A673 (cell line): ENCODE data around the gene PRR5L. TPM values are rescaled to one million over a fixed set of nuclear protein-coding genes. Genes with fewer than 3 reads are reported as not detected.

Experiments
- BruUV-seq: library from RNA; stranded (reverse); fragments of 400-500 nt; replicated peaks from 2 replicates; lab custom pipeline; 2021; lab: Mats Ljungman, UMichigan
- CTCF ChIA-PET: fragments of 300-600 bp; sonication (Branson Sonifier 250); formaldehyde crosslinking; loops from one replicate; lab custom pipeline; 2022; ENCODE audit warnings: antibody characterized with exemption; lab: Charles Lee
- POLR2A ChIA-PET: fragments of 300-600 bp; sonication (Branson Sonifier 250); formaldehyde crosslinking; loops from one replicate; lab custom pipeline; 2022; ENCODE audit warnings: antibody characterized with exemption; ENCODE audit not compliant: low non-redundant PET; lab: Charles Lee
- DNase-seq: peaks from one replicate; pipeline ENCODE4 v3.0.0-alpha.2; 2015; ENCODE audit warnings: low spot score
- H3K27ac ChIP-seq: fragments of 200-600 bp; sonication (generic); 2 replicates; pipeline ENCODE4 v1.5.1; 2016; ENCODE audit warnings: mixed run types, low read depth, mild to moderate bottlenecking, mixed read lengths, antibody characterized with exemption, low read length; ENCODE audit not compliant: poor library complexity, severe bottlenecking
- H3K27me3 ChIP-seq: fragments of 200-600 bp; sonication (generic); replicated peaks from 2 replicates; pipeline ENCODE4 v1.6.1; 2017; ENCODE audit warnings: mixed run types, low read depth, mild to moderate bottlenecking, mixed read lengths, antibody characterized with exemption, low read length; ENCODE audit not compliant: insufficient read depth, poor library complexity
- H3K36me3 ChIP-seq: fragments of 200-600 bp; sonication (generic); 2 replicates; pipeline ENCODE4 v1.6.1; 2016; ENCODE audit warnings: mixed run types, mild to moderate bottlenecking, mixed read lengths, antibody characterized with exemption, low read length; ENCODE audit not compliant: insufficient read depth, poor library complexity, severe bottlenecking
- H3K4me1 ChIP-seq: fragments of 200-600 bp; sonication (generic); 2 replicates; pipeline ENCODE4 v1.6.1; 2017; ENCODE audit warnings: mixed run types, mild to moderate bottlenecking, mixed read lengths, antibody characterized with exemption, low read length; ENCODE audit not compliant: insufficient read depth, poor library complexity, severe bottlenecking
- H3K4me3 ChIP-seq: fragments of 200-600 bp; sonication (generic); 2 replicates; pipeline ENCODE4 v1.5.1; 2016; ENCODE audit warnings: low read depth, mixed run types, mild to moderate bottlenecking, mixed read lengths, low read length; ENCODE audit not compliant: poor library complexity, severe bottlenecking
- H3K9me3 ChIP-seq: fragments of 200-600 bp; sonication (generic); 2 replicates; pipeline ENCODE4 v1.6.1; 2016; ENCODE audit warnings: mixed run types, low read depth, mild to moderate bottlenecking, mixed read lengths, antibody characterized with exemption, low read length; ENCODE audit not compliant: poor library complexity, severe bottlenecking
- EZH2 ChIP-seq: fragments of 200-600 bp; sonication (generic); IDR thresholded peaks from 2 replicates; pipeline ENCODE4 v1.6.1; 2017; ENCODE audit warnings: borderline replicate concordance, low read depth, mild to moderate bottlenecking, mixed read lengths, antibody characterized with exemption, low read length; ENCODE audit not compliant: poor library complexity, severe bottlenecking
- intact Hi-C: fragments of 100-400 bp; cut with micrococcal nuclease; formaldehyde crosslinking; loops from one replicate; pipeline ENCODE4 v1.10.0; 2022; ENCODE audit not compliant: unreplicated experiment
- total RNA-seq: library from RNA; stranded (reverse); gene quantifications from 2 replicates; pipeline ENCODE4 v1.2.3, GENCODE V29; 2021
- TF ChIP-seq, protein P1 (sequence below): fragments of 300-800, 200-600 bp; sonication (generic); conservative IDR thresholded peaks from 2 replicates; pipeline ENCODE4 v1.5.1; 2017; ENCODE audit warnings: low read depth, mild to moderate bottlenecking, antibody characterized with exemption, low read length, moderate library complexity, mixed read lengths

PRR5L gene
- total RNA-seq, 1 experiment from 2014 or later = 102 TPM

- no peak for DNase-seq
- POLR2A ChIA-PET = no interaction called here
- H3K36me3 ChIP-seq = peaks cover 15% of the 10 kb centered on the region
Measured at GRCh38 chr11:36453678-36454077, 157.6 kb downstream of the PRR5L start.

GRCh38 chr11:36454551-36454940 is 158.5 kb downstream of the PRR5L start:
- no TSS peak for BruUV-seq
- DNase-seq = no peak
- H3K4me3 ChIP-seq = no peak overlapping the region
- ChIA-PET POLR2A (no interaction called here), CTCF (no interaction called here)
- H3K9me3 ChIP-seq = no peaks in the 10 kb centered on the region
- H3K27ac ChIP-seq = peak overlapping the region; percentile 63
- intact Hi-C loops = loop anchor here (5.0 kb wide), 1 partner anchor 52 kb away; no protein-coding TSS in a partner anchor
- peaks cover 19% of the 10 kb centered on the region for H3K4me1 ChIP-seq
- H3K36me3 ChIP-seq = peaks cover 15% of the 10 kb centered on the region
- no peak for TF ChIP-seq EZH2
- TF ChIP-seq, protein P1, sequence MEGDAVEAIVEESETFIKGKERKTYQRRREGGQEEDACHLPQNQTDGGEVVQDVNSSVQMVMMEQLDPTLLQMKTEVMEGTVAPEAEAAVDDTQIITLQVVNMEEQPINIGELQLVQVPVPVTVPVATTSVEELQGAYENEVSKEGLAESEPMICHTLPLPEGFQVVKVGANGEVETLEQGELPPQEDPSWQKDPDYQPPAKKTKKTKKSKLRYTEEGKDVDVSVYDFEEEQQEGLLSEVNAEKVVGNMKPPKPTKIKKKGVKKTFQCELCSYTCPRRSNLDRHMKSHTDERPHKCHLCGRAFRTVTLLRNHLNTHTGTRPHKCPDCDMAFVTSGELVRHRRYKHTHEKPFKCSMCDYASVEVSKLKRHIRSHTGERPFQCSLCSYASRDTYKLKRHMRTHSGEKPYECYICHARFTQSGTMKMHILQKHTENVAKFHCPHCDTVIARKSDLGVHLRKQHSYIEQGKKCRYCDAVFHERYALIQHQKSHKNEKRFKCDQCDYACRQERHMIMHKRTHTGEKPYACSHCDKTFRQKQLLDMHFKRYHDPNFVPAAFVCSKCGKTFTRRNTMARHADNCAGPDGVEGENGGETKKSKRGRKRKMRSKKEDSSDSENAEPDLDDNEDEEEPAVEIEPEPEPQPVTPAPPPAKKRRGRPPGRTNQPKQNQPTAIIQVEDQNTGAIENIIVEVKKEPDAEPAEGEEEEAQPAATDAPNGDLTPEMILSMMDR = no peak
- no peaks in the 10 kb centered on the region for H3K27me3 ChIP-seq

More at GRCh38 chr11:36453678-36454077, 157.6 kb downstream of the PRR5L start:
- intact Hi-C loops = loop anchor here (5.0 kb wide), 1 partner anchor 51 kb away; no protein-coding TSS in a partner anchor
- CTCF ChIA-PET = no interaction called here
- Histone ChIP-seq H3K27ac (no peak overlapping the region), H3K4me1 (peaks cover 19% of the 10 kb centered on the region), H3K27me3 (no peaks in the 10 kb centered on the region), H3K4me3 (no peak overlapping the region), H3K9me3 (no peaks in the 10 kb centered on the region)
- TF ChIP-seq, protein P1 = no peak
- TF ChIP-seq EZH2 = no peak
- BruUV-seq = no TSS peak

DNA sequence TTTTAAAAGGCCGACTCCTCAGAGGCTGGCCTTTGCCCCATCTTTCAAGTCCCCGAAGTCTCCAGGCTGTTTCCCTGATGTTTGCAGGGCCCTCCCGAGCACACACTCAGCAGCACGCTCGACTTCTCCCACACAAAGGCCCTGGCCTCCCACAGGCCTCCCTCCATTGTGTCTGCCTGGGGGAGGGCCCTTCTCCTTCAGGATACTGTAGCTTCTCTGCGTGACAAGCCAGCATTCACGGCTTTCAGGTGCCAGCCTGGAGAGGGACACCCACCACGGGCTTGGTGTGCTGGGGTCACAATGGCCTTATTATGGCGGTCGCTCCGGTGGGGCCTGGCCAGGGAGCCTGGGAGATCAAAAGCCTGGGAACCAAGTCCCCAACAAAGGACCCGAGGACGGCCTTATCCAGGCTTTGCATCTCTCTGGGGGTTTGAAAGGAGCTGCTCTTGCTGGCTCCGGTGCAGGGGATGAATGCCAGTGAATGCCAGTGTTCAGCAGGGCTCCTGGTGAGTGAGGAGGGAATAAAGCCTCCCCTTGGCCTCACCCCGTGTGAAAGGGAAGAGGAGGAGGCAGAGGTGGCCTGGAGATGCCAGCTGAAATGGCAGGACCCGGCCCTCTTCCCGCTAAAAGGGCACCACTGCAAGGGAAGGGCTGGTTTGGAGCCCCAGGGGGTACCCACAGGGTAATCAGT is 159.0 kb downstream of the PRR5L start:
- POLR2A ChIA-PET = no interaction called here
- Histone ChIP-seq H3K27me3 (no peaks in the 10 kb centered on the region), H3K36me3 (peaks cover 15% of the 10 kb centered on the region), H3K27ac (peak overlapping the region; percentile 63), H3K9me3 (no peaks in the 10 kb centered on the region), H3K4me1 (peaks cover 19% of the 10 kb centered on the region), H3K4me3 (no peak overlapping the region)
- CTCF ChIA-PET = interaction anchor here (1.0 kb wide), 1 partner anchor 38 kb away, joined by 4 read pairs; no protein-coding TSS in a partner anchor
- intact Hi-C loops = loop anchor here (5.0 kb wide), 1 partner anchor 53 kb away; no protein-coding TSS in a partner anchor
- DNase-seq = peak; percentile 88
- TF ChIP-seq EZH2 = no peak
- TF ChIP-seq, protein P1 = no peak
- no TSS peak for BruUV-seq
